Kidney (tissue), 14 donors: ENCODE results near the gene KCNH5. TPM values are rescaled to one million over a fixed set of nuclear protein-coding genes. Genes with fewer than 3 reads are reported as not detected.

Experiments
- DNase-seq, 5 donors: peaks; one replicate each; pipeline ENCODE4 v3.0.0-alpha.2; 2013 to 2020
- FAIRE-seq: peaks from 2 replicates; lab custom pipeline; 2012; peaks lifted over from hg19 to GRCh38; lab: Jason Lieb, UNC
- H3K27ac ChIP-seq, 2 donors: one replicate each; pipeline ENCODE4 v1.7.0; 2013; ENCODE audit warnings: low read depth in 2 of 2, low read length in 2 of 2, inconsistent platforms in 1 of 2
- H3K27me3 ChIP-seq: one replicate; pipeline ENCODE4 v1.7.1; 2013; ENCODE audit warnings: low read length, inconsistent platforms; ENCODE audit not compliant: control insufficient read depth, insufficient read depth
- H3K36me3 ChIP-seq, 3 donors: one replicate each; pipeline versions ENCODE4 v1.7.0 to v1.7.1; 2013; ENCODE audit warnings: low read length in 3 of 3, control low read depth in 1 of 3, inconsistent platforms in 1 of 3; ENCODE audit not compliant: insufficient read depth in 3 of 3, control insufficient read depth in 2 of 3
- H3K4me1 ChIP-seq, 3 donors: one replicate each; pipeline versions ENCODE4 v1.7.0 to v1.7.1; 2013; ENCODE audit warnings: low read length in 3 of 3, inconsistent platforms in 1 of 3, low read depth in 1 of 3; ENCODE audit not compliant: control insufficient read depth in 2 of 3, insufficient read depth in 2 of 3
- H3K4me3 ChIP-seq, 3 donors: one replicate each; pipeline versions ENCODE4 v1.7.0 to v1.8.1; 2013; ENCODE audit warnings: low read length in 3 of 3, control low read depth in 1 of 3, inconsistent platforms in 1 of 3
- H3K9ac ChIP-seq, 3 donors: one replicate each; pipeline versions ENCODE4 v1.7.0 to v1.7.1; 2013; ENCODE audit warnings: low read length in 3 of 3, control low read depth in 1 of 3, inconsistent platforms in 1 of 3
- H3K9me3 ChIP-seq, 3 donors: one replicate each; pipeline versions ENCODE4 v1.7.0 to v1.7.1; 2013; ENCODE audit warnings: low read length in 3 of 3, control low read depth in 1 of 3, inconsistent platforms in 1 of 3; ENCODE audit not compliant: control insufficient read depth in 2 of 3, insufficient read depth in 1 of 3
- CTCF ChIP-seq: IDR thresholded peaks from 3 replicates; pipeline ENCODE4 v1.5.1; 2012; ENCODE audit warnings: mild to moderate bottlenecking, moderate library complexity, borderline replicate concordance; ENCODE audit not compliant: insufficient read depth; ENCODE audit errors: extremely low read depth
- intact Hi-C: fragments of 100-400 bp; cut with DNase I; formaldehyde crosslinking; loops from one replicate; pipeline ENCODE4 v1.11.1; 2022
- polyA plus RNA-seq: library from polyadenylated mRNA; stranded (reverse); fragments of 350-450 nt; fragmentation: Illumina TruSeq; extraction: RNeasy Lipid Tissue Mini Kit (QIAGEN cat#74804); gene quantifications from one replicate; pipeline ENCODE4 v1.2.3, GENCODE V29; 2014; ENCODE audit warnings: low read depth, low replicate concordance; ENCODE audit not compliant: insufficient read depth
- total RNA-seq: library from RNA; stranded (reverse); fragmentation: NEBNext Ultra II Directional; extraction: Animal tissue kit (Norgen Biotek cat#: 25700); gene quantifications from one replicate; pipeline ENCODE4 v1.2.1, GENCODE V29; 2021
- donor health status: control.
- donor health status: control.
- donor health status: control.
- donor health status: control.
- donor health status: control.
- donor health status: DM: yes; HTN: yes; CAD: no.
- donor health status: Normal renal cell carcinoma (clear cell type).

KCNH5 gene
- total and polyA plus RNA-seq, 2 donors from 2014 or later, result not detected

- H3K9me3 ChIP-seq, result peaks cover 0 to 6% (median 0%) of the 10 kb centered on the region in 3 donors
- no peak overlapping the region for H3K4me3 ChIP-seq
- no peak overlapping the region for H3K27ac ChIP-seq
- no peaks in the 10 kb centered on the region for H3K27me3 ChIP-seq
- TF ChIP-seq CTCF, result no peak
- H3K36me3 ChIP-seq, result no peaks in the 10 kb centered on the region
- H3K9ac ChIP-seq, result no peak overlapping the region
- intact Hi-C loops, result no loop called here
- no peaks in the 10 kb centered on the region for H3K4me1 ChIP-seq
- DNase-seq (no peak), FAIRE-seq (no peak)
Measured at GRCh38 chr14:62684376-62684775, 360.9 kb downstream of the KCNH5 start.

GRCh38 chr14:62682208-62682607 lies 363.1 kb downstream of the KCNH5 start:
- TF ChIP-seq CTCF, result no peak
- no peak overlapping the region for H3K27ac ChIP-seq
- H3K9me3 ChIP-seq, result no peaks in the 10 kb centered on the region
- intact Hi-C loops, result no loop called here
- no peak overlapping the region for H3K9ac ChIP-seq
- H3K4me3 ChIP-seq, result no peak overlapping the region
- H3K36me3 ChIP-seq, result no peaks in the 10 kb centered on the region
- DNase-seq, result no peak
- no peaks in the 10 kb centered on the region for H3K4me1 ChIP-seq
- H3K27me3 ChIP-seq, result no peaks in the 10 kb centered on the region
- FAIRE-seq, result no peak

- Histone ChIP-seq H3K27me3 (no peaks in the 10 kb centered on the region), H3K4me1 (no peaks in the 10 kb centered on the region), H3K36me3 (no peaks in the 10 kb centered on the region), H3K9me3 (no peaks in the 10 kb centered on the region), H3K4me3 (no peak overlapping the region), H3K27ac (no peak overlapping the region), H3K9ac (no peak overlapping the region)
- DNase-seq, result no peak
- FAIRE-seq, result no peak
- TF ChIP-seq CTCF, result no peak
- intact Hi-C loops, result no loop called here
Measured at GRCh38 chr14:62674563-62675237, 370.6 kb downstream of the KCNH5 start.
